Trophoblast cell (in vitro differentiated cells and primary cell): Measurements from ENCODE around the gene NFKBIZ.
"Not testable (repeated sequence)": the region's sequence is repeated elsewhere in the genome, so short reads cannot be mapped to it uniquely, and the experiment has no call there.

Experiments
- DNase-seq, 2 donors: peaks; one replicate each; pipeline ENCODE4 v3.0.0-alpha.2; 2016
- H2AFZ ChIP-seq: 2 replicates; pipeline ENCODE4 v1.6.1; 2013; ENCODE audit warnings: low read length, moderate library complexity, mild to moderate bottlenecking; ENCODE audit not compliant: insufficient read depth, poor library complexity
- H2AK5ac ChIP-seq: 2 replicates; pipeline ENCODE4 v1.6.1; 2013; ENCODE audit warnings: mild to moderate bottlenecking, low read length
- H2BK120ac ChIP-seq: 2 replicates; pipeline ENCODE4 v1.6.1; 2013; ENCODE audit warnings: low read length, mild to moderate bottlenecking, moderate library complexity; ENCODE audit not compliant: insufficient read depth, poor library complexity
- H2BK12ac ChIP-seq: 2 replicates; pipeline ENCODE4 v1.6.1; 2013; ENCODE audit warnings: mild to moderate bottlenecking, low read length, moderate library complexity
- H2BK5ac ChIP-seq: 2 replicates; pipeline ENCODE4 v1.6.1; 2013; ENCODE audit warnings: low read length, low read depth, moderate library complexity, mild to moderate bottlenecking; ENCODE audit not compliant: poor library complexity
- H3K14ac ChIP-seq: 2 replicates; pipeline ENCODE4 v1.6.1; 2013; ENCODE audit warnings: mild to moderate bottlenecking, low read length
- H3K18ac ChIP-seq: 2 replicates; pipeline ENCODE4 v1.6.1; 2013; ENCODE audit warnings: mild to moderate bottlenecking, low read length
- H3K23ac ChIP-seq: 2 replicates; pipeline ENCODE4 v1.6.1; 2013; ENCODE audit warnings: low read length
- H3K27ac ChIP-seq: 2 replicates; pipeline ENCODE4 v1.5.1; 2013; ENCODE audit warnings: low read depth, mild to moderate bottlenecking, inconsistent platforms, low read length, moderate library complexity
- H3K27me3 ChIP-seq: 2 replicates; pipeline ENCODE4 v1.6.1; 2013; ENCODE audit warnings: inconsistent platforms, mild to moderate bottlenecking, low read length, moderate library complexity; ENCODE audit not compliant: insufficient read depth
- H3K36me3 ChIP-seq, 2 experiments: 1 replicate in 1 of 2; 2 replicates in 1 of 2; pipeline ENCODE4 v1.6.1; 2013; ENCODE audit warnings: low read length in 2 of 2, mild to moderate bottlenecking in 2 of 2, moderate library complexity in 1 of 2; ENCODE audit not compliant: insufficient read depth in 2 of 2, control insufficient read depth in 1 of 2
- H3K4ac ChIP-seq: 2 replicates; pipeline ENCODE4 v1.6.1; 2013; ENCODE audit warnings: low read depth, mild to moderate bottlenecking, low read length, moderate library complexity
- H3K4me1 ChIP-seq, 2 experiments: 1 replicate in 1 of 2; 2 replicates in 1 of 2; pipeline ENCODE4 v1.6.1; 2013; ENCODE audit warnings: low read length in 2 of 2, mild to moderate bottlenecking in 2 of 2, moderate library complexity in 1 of 2; ENCODE audit not compliant: insufficient read depth in 2 of 2, control insufficient read depth in 1 of 2
- H3K4me2 ChIP-seq: 2 replicates; pipeline ENCODE4 v1.6.1; 2013; ENCODE audit warnings: inconsistent platforms, mild to moderate bottlenecking, low read length, moderate library complexity
- H3K4me3 ChIP-seq: 2 replicates; pipeline ENCODE4 v1.5.1; 2013; ENCODE audit warnings: mild to moderate bottlenecking, low read depth, low read length, inconsistent platforms
- H3K79me1 ChIP-seq: one replicate; pipeline ENCODE4 v1.6.1; 2013; ENCODE audit warnings: low read length
- H3K79me2 ChIP-seq: 2 replicates; pipeline ENCODE4 v1.6.1; 2013; ENCODE audit warnings: low read length, mild to moderate bottlenecking; ENCODE audit not compliant: control insufficient read depth, insufficient read depth, poor library complexity
- H3K9ac ChIP-seq: 2 replicates; pipeline ENCODE4 v1.6.1; 2013; ENCODE audit warnings: mild to moderate bottlenecking, low read length
- H3K9me3 ChIP-seq: 2 replicates; pipeline ENCODE4 v1.6.1; 2013; ENCODE audit warnings: low read depth, mild to moderate bottlenecking, control low read depth, inconsistent platforms, low read length; ENCODE audit not compliant: insufficient read depth
- H4K12ac ChIP-seq: 2 replicates; pipeline ENCODE4 v1.6.1; 2013; ENCODE audit warnings: low read depth, mild to moderate bottlenecking, low read length, moderate library complexity
- H4K8ac ChIP-seq: 2 replicates; pipeline ENCODE4 v1.6.1; 2013; ENCODE audit warnings: low read depth, mild to moderate bottlenecking, low read length, moderate library complexity
- H4K91ac ChIP-seq: one replicate; pipeline ENCODE4 v1.6.1; 2013; ENCODE audit warnings: low read depth, mild to moderate bottlenecking, low read length, moderate library complexity
- WGBS: extraction: QIAGEN DNeasy Blood & Tissue Kit; methylation state at CpG from one replicate; pipeline ENCODE4 v1.1.7; 2013; ENCODE audit warnings: missing lambda C conversion rate; ENCODE audit not compliant: insufficient read length, insufficient coverage; ENCODE audit errors: extremely low coverage; 5-methylcytosine and 5-hydroxymethylcytosine counted together

NFKBIZ gene

GRCh38 chr3:101861789-101862415, 12.6 kb downstream of the NFKBIZ start:
- Histone ChIP-seq H3K27ac (no peak overlapping the region), H3K36me3 (peaks cover 9 to 17% of the 10 kb centered on the region in 2 experiments), H2AFZ (no peak overlapping the region), H3K18ac (no peak overlapping the region), H3K9me3 (no peaks in the 10 kb centered on the region), H2BK120ac (no peak overlapping the region), H4K8ac (no peak overlapping the region), H3K4me2 (no peak overlapping the region), H4K91ac (no peak overlapping the region), H3K9ac (no peak overlapping the region), H2BK12ac (no peak overlapping the region), H2AK5ac (no peak overlapping the region), H3K4ac (no peak overlapping the region), H3K23ac (no peak overlapping the region), H4K12ac (no peak overlapping the region), H3K14ac (no peak overlapping the region), H3K4me3 (no peak overlapping the region), H3K27me3 (no peaks in the 10 kb centered on the region), H3K79me1 (no peaks in the 10 kb centered on the region), H3K4me1 (no peaks in the 10 kb centered on the region), H2BK5ac (no peak overlapping the region), H3K79me2 (no peaks in the 10 kb centered on the region)
- peak in 1 of 2 donors; percentile 54 for DNase-seq
- WGBS: no CpG with 5 or more reads among the region's 5 CpGs

- Histone ChIP-seq H3K9ac (no peak overlapping the region), H4K91ac (no peak overlapping the region), H3K36me3 (peaks cover 3 to 10% of the 10 kb centered on the region in 2 experiments), H3K4me1 (no peaks in the 10 kb centered on the region), H3K4me3 (no peak overlapping the region), H2BK120ac (no peak overlapping the region), H3K4ac (no peak overlapping the region), H3K79me1 (no peaks in the 10 kb centered on the region), H2BK12ac (no peak overlapping the region), H3K27me3 (no peaks in the 10 kb centered on the region), H4K8ac (no peak overlapping the region), H4K12ac (no peak overlapping the region), H3K79me2 (no peaks in the 10 kb centered on the region), H3K27ac (no peak overlapping the region), H3K23ac (no peak overlapping the region), H3K9me3 (no peaks in the 10 kb centered on the region), H2BK5ac (no peak overlapping the region), H2AFZ (no peak overlapping the region), H3K4me2 (no peak overlapping the region), H3K18ac (no peak overlapping the region), H3K14ac (no peak overlapping the region), H2AK5ac (no peak overlapping the region)
- WGBS: no CpG with 5 or more reads among the region's 3 CpGs
- DNase-seq: peak; percentile 33 to 62
These were observed 13.3 kb downstream of the NFKBIZ start for GRCh38 chr3:101862416-101863165.

GRCh38 chr3:101864926-101865325, 15.6 kb downstream of the NFKBIZ start:
- H4K12ac ChIP-seq, H3K36me3 ChIP-seq, H3K4me3 ChIP-seq, H3K79me1 ChIP-seq, H3K4me2 ChIP-seq, H3K9me3 ChIP-seq, H3K18ac ChIP-seq, H3K23ac ChIP-seq, H3K14ac ChIP-seq, H3K27me3 ChIP-seq, H4K8ac ChIP-seq, H3K4ac ChIP-seq, H3K4me1 ChIP-seq, H3K27ac ChIP-seq, H4K91ac ChIP-seq, H2BK5ac ChIP-seq, H3K79me2 ChIP-seq, H2AK5ac ChIP-seq, H2BK12ac ChIP-seq, H2AFZ ChIP-seq, H2BK120ac ChIP-seq, H3K9ac ChIP-seq: not testable (repeated sequence)
- no CpG with 5 or more reads among the region's 7 CpGs for WGBS
- DNase-seq: peak in 1 of 2 donors; percentile 29

GRCh38 chr3:101865751-101866509, 16.6 kb downstream of the NFKBIZ start:
- H3K9me3 ChIP-seq: no peaks in the 10 kb centered on the region
- H2AK5ac ChIP-seq: no peak overlapping the region
- no peaks in the 10 kb centered on the region for H3K79me2 ChIP-seq
- H3K14ac ChIP-seq: no peak overlapping the region
- H3K18ac ChIP-seq: no peak overlapping the region
- no peak overlapping the region for H2BK5ac ChIP-seq
- H3K23ac ChIP-seq: no peak overlapping the region
- H4K12ac ChIP-seq: no peak overlapping the region
- no peak overlapping the region for H2BK120ac ChIP-seq
- H3K4ac ChIP-seq: no peak overlapping the region
- no peak overlapping the region for H3K4me2 ChIP-seq
- H3K36me3 ChIP-seq: peaks cover 0 to 2% of the 10 kb centered on the region in 2 experiments
- no peak overlapping the region for H2AFZ ChIP-seq
- H3K27ac ChIP-seq: no peak overlapping the region
- no peak overlapping the region for H4K91ac ChIP-seq
- H3K79me1 ChIP-seq: no peaks in the 10 kb centered on the region
- no peak overlapping the region for H2BK12ac ChIP-seq
- DNase-seq: peak in 1 of 2 donors; percentile 54
- H3K27me3 ChIP-seq: no peaks in the 10 kb centered on the region
- H4K8ac ChIP-seq: no peak overlapping the region
- no peak overlapping the region for H3K4me3 ChIP-seq
- H3K4me1 ChIP-seq: no peaks in the 10 kb centered on the region
- H3K9ac ChIP-seq: no peak overlapping the region
- WGBS: no CpG with 5 or more reads among the region's 5 CpGs
